IMR-90 (cell line): Measurements from ENCODE around the gene DNM3. TPM values are rescaled to one million over a fixed set of nuclear protein-coding genes. Genes with fewer than 3 reads are reported as not detected.

Experiments
- ATAC-seq: fragments of 200-7000 bp; cut with Tn5 transposase; 2 replicates; pipeline ENCODE4 v1.9.1; 2020; ENCODE audit warnings: low read depth, mild to moderate bottlenecking, moderate library complexity
- BruUV-seq: library from RNA; stranded (reverse); fragments of 400-500 nt; replicated peaks from 2 replicates; lab custom pipeline; 2021; lab: Mats Ljungman, UMichigan
- CTCF ChIA-PET: fragments of 300-600 bp; formaldehyde crosslinking; extraction: SDS; loops from one replicate; lab custom pipeline; 2021; ENCODE audit warnings: antibody characterized with exemption; lab: Yijun Ruan, JAX
- POLR2A ChIA-PET: fragments of 300-600 bp; sonication (Branson Sonifier 250); formaldehyde crosslinking; loops from one replicate; lab custom pipeline; 2022; ENCODE audit warnings: antibody characterized with exemption; ENCODE audit not compliant: unreplicated experiment; lab: Charles Lee
- DNase-seq: peaks from one replicate; pipeline ENCODE4 v3.0.0; 2013
- H2AFZ ChIP-seq: replicated peaks from 2 replicates; pipeline ENCODE3; 2013; ENCODE audit warnings: low read length, mild to moderate bottlenecking; ENCODE audit not compliant: poor library complexity
- H2AK5ac ChIP-seq: 2 replicates; pipeline ENCODE4 v1.6.1; 2013; ENCODE audit warnings: low read depth, low read length, inconsistent platforms
- H2AK9ac ChIP-seq: replicated peaks from 2 replicates; pipeline ENCODE3; 2013; ENCODE audit warnings: mild to moderate bottlenecking, low read depth, low read length, moderate library complexity; ENCODE audit not compliant: poor library complexity
- H2BK120ac ChIP-seq: 2 replicates; pipeline ENCODE4 v1.6.1; 2013; ENCODE audit warnings: low read depth, low read length, inconsistent platforms
- H2BK15ac ChIP-seq: 3 replicates; pipeline ENCODE4 v1.6.1; 2013; ENCODE audit warnings: low read depth, low read length, inconsistent platforms
- H2BK20ac ChIP-seq: 2 replicates; pipeline ENCODE4 v1.6.1; 2013; ENCODE audit warnings: low read depth, mild to moderate bottlenecking, inconsistent platforms, low read length, moderate library complexity
- H2BK5ac ChIP-seq: 2 replicates; pipeline ENCODE4 v1.6.1; 2013; ENCODE audit warnings: mild to moderate bottlenecking, low read depth, low read length, inconsistent platforms; ENCODE audit not compliant: poor library complexity, severe bottlenecking
- H3K14ac ChIP-seq: replicated peaks from 2 replicates; pipeline ENCODE4 v1.6.1; 2013; ENCODE audit warnings: low read depth, low read length, inconsistent platforms
- H3K18ac ChIP-seq: 2 replicates; pipeline ENCODE4 v1.6.1; 2013; ENCODE audit warnings: low read depth, low read length, control low read depth
- H3K23ac ChIP-seq: 2 replicates; pipeline ENCODE4 v1.6.1; 2013; ENCODE audit warnings: low read depth, low read length, inconsistent platforms
- H3K27ac ChIP-seq: 2 replicates; pipeline ENCODE4 v1.5.1; 2013; ENCODE audit warnings: mild to moderate bottlenecking, control low read depth, low read length; ENCODE audit not compliant: insufficient read depth
- H3K27me3 ChIP-seq: 2 replicates; pipeline ENCODE4 v1.6.1; 2013; ENCODE audit warnings: low read length; ENCODE audit not compliant: control insufficient read depth, insufficient read depth
- H3K36me3 ChIP-seq: 2 replicates; pipeline ENCODE4 v1.6.1; 2013; ENCODE audit warnings: low read length, mixed read lengths; ENCODE audit not compliant: control insufficient read depth, insufficient read depth
- H3K4ac ChIP-seq: 2 replicates; pipeline ENCODE4 v1.6.1; 2013; ENCODE audit warnings: low read depth, low read length, inconsistent platforms
- H3K4me1 ChIP-seq: 2 replicates; pipeline ENCODE4 v1.6.1; 2013; ENCODE audit warnings: low read length, mixed read lengths; ENCODE audit not compliant: control insufficient read depth, insufficient read depth
- H3K4me2 ChIP-seq: 2 replicates; pipeline ENCODE4 v1.6.1; 2013; ENCODE audit warnings: low read depth, mild to moderate bottlenecking, control low read depth, low read length, moderate library complexity
- H3K4me3 ChIP-seq: 2 replicates; pipeline ENCODE4 v1.5.1; 2013; ENCODE audit warnings: low read depth, mild to moderate bottlenecking, control low read depth, low read length, moderate library complexity; ENCODE audit not compliant: insufficient read depth
- H3K56ac ChIP-seq: 2 replicates; pipeline ENCODE4 v1.6.1; 2013; ENCODE audit warnings: low read length, inconsistent platforms; ENCODE audit not compliant: insufficient read depth; ENCODE audit errors: extremely low read depth
- H3K79me1 ChIP-seq, 2 experiments: 2 replicates each; pipeline ENCODE4 v1.6.1; 2013; ENCODE audit warnings: low read length in 2 of 2, inconsistent platforms in 1 of 2, low read depth in 1 of 2
- H3K9ac ChIP-seq: 2 replicates; pipeline ENCODE4 v1.6.1; 2013; ENCODE audit warnings: low read depth, low read length, control low read depth
- H3K9me1 ChIP-seq: 2 replicates; pipeline ENCODE4 v1.6.1; 2013; ENCODE audit warnings: low read length, inconsistent platforms; ENCODE audit not compliant: insufficient read depth
- H3K9me3 ChIP-seq: 2 replicates; pipeline ENCODE4 v1.6.1; 2013; ENCODE audit warnings: low read length; ENCODE audit not compliant: control insufficient read depth, insufficient read depth
- H4K20me1 ChIP-seq: 2 replicates; pipeline ENCODE4 v1.6.1; 2013; ENCODE audit warnings: low read length, inconsistent platforms; ENCODE audit not compliant: insufficient read depth
- H4K5ac ChIP-seq: 2 replicates; pipeline ENCODE4 v1.6.1; 2013; ENCODE audit warnings: mild to moderate bottlenecking, low read depth, low read length, control low read depth
- H4K8ac ChIP-seq, 2 experiments: 2 replicates each; pipeline ENCODE4 v1.6.1; 2013; ENCODE audit warnings: low read depth in 2 of 2, low read length in 2 of 2, control low read depth in 1 of 2, inconsistent platforms in 1 of 2
- H4K91ac ChIP-seq: 2 replicates; pipeline ENCODE4 v1.6.1; 2013; ENCODE audit warnings: low read depth, low read length, inconsistent platforms; ENCODE audit not compliant: insufficient read depth
- BHLHE40 ChIP-seq: fragments of 150-350 bp; IDR thresholded peaks from 2 replicates; pipeline ENCODE4 v1.6.1; 2016; ENCODE audit warnings: mild to moderate bottlenecking, low read depth, low read length
- CHD1 ChIP-seq: IDR thresholded peaks from 2 replicates; pipeline ENCODE4 v1.6.1; 2012; ENCODE audit warnings: low read depth, low read length, improper control_type of control experiment
- FOS ChIP-seq: fragments of 150-350 bp; IDR thresholded peaks from 2 replicates; pipeline ENCODE4 v1.6.1; 2016; ENCODE audit warnings: low read depth, low read length
- MAZ ChIP-seq: IDR thresholded peaks from 2 replicates; pipeline ENCODE4 v1.6.1; 2012; ENCODE audit warnings: low read depth, mild to moderate bottlenecking, low read length, improper control_type of control experiment, moderate library complexity, borderline replicate concordance
- MXI1 ChIP-seq: IDR thresholded peaks from 2 replicates; pipeline ENCODE4 v1.6.1; 2012; ENCODE audit warnings: low read depth, mild to moderate bottlenecking, low read length, moderate library complexity, borderline replicate concordance
- POLR2A ChIP-seq: IDR thresholded peaks from 2 replicates; pipeline ENCODE4 v1.6.1; 2012; ENCODE audit warnings: mild to moderate bottlenecking, low read depth, low read length
- RFX5 ChIP-seq: IDR thresholded peaks from 2 replicates; pipeline ENCODE4 v1.8.0; 2012; ENCODE audit warnings: low read depth, mild to moderate bottlenecking, low read length, moderate library complexity
- SMC3 ChIP-seq: fragments of 150-350 bp; IDR thresholded peaks from 2 replicates; pipeline ENCODE4 v1.6.1; 2016; ENCODE audit warnings: low read depth, mild to moderate bottlenecking, antibody characterized with exemption, low read length, moderate library complexity
- WGBS, 2 experiments: methylation state at CpG; one replicate each; pipeline versions ENCODE4 v1.1.5 to v1.1.7; 2013; ENCODE audit warnings: missing lambda C conversion rate in 2 of 2; ENCODE audit not compliant: insufficient read length in 1 of 2; ENCODE audit errors: extremely low coverage in 2 of 2; 5-methylcytosine and 5-hydroxymethylcytosine counted together
- dilution Hi-C: fragments of 300-500 bp; cut with HindIII; formaldehyde crosslinking; loops from one replicate; pipeline ENCODE4 v1.14.3; 2018; ENCODE audit warnings: low sequenced_read_pairs; ENCODE audit not compliant: unreplicated experiment
- in situ Hi-C: fragments of 300-500 bp; cut with MboI; formaldehyde crosslinking; loops from 3 replicates; pipeline ENCODE4 v1.14.3; 2019; ENCODE audit warnings: low sequenced_read_pairs, inconsistent platforms, mixed read lengths
- intact Hi-C: fragments of 100-400 bp; cut with micrococcal nuclease; formaldehyde crosslinking; loops from 2 replicates; pipeline ENCODE4 v1.10.0; 2022
- polyA plus RNA-seq, 3 experiments: library from polyadenylated mRNA; depleted of rRNA; stranded (reverse); fragments of >200 nt; gene quantifications; 2 replicates each; pipeline ENCODE4 v1.2.3, GENCODE V29; 2012; ENCODE audit warnings: low replicate concordance in 1 of 3
- total RNA-seq: library from RNA; depleted of rRNA; stranded (reverse); fragments of >200 nt; gene quantifications from 2 replicates; pipeline ENCODE4 v1.2.3, GENCODE V29; 2012

Gene DNM3
- total and polyA plus RNA-seq, 2 of the 4 experiments (the other 2 are of a cell fraction): 0.36 TPM

DNA sequence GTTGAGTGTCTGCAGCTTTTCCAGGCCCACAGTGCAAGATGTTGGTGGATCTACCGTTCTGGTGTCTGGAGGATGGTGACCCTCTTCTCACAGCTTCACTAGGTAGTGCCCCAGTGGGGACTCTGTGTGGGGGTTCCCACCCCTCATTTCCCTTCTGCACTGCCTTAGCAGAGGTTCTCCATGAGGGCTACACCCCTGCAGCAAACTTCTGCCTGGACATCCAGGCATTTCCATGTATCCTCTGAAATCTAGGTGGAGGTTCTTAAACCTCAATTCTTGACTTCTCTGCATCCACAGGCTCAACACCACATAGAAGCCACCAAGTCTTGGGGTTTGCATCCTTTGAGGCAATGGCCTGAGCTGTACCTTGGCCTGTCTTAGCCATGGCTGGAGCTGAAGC lies 14.3 kb upstream of the DNM3 start (continued):
- TF ChIP-seq MXI1 (no peak), FOS (no peak), BHLHE40 (no peak), POLR2A (no peak), MAZ (no peak)

DNA sequence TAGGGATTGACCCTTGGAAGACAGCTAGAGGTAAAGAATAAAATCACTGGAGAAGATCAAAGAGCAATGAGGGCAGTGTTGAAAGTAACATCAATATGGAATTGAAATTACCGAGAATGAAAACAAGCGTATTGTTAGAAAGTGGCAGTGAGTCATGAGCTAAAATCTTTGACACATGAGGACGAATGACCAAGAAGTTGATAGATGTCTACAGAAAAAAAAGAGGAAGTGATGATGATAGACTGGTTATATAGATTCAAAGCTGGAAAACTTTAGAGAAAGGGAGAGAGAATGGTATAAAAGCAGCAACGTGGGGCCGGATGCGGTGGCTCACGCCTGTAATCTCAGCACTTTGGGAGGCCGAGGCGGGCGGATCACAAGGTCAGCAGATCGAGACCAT lies 12.5 kb upstream of the DNM3 start:
- POLR2A ChIA-PET: no interaction called here
- H3K27ac ChIP-seq: no peak overlapping the region
- no peak for ATAC-seq

More for the DNA sequence above, 12.5 kb upstream of the DNM3 start:
- DNase-seq: no peak
- Histone ChIP-seq H4K8ac (no peak overlapping the region), H4K20me1 (no peaks in the 10 kb centered on the region), H3K27me3 (peaks cover 4% of the 10 kb centered on the region; the same call in 1 of the 2 replicates), H3K56ac (no peak overlapping the region), H3K4ac (no peak overlapping the region), H3K14ac (no peak overlapping the region), H2BK15ac (no peak overlapping the region), H3K9ac (no peak overlapping the region), H2BK5ac (no peak overlapping the region), H2AK9ac (no peak overlapping the region), H4K91ac (no peak overlapping the region), H3K4me1 (no peaks in the 10 kb centered on the region), H3K9me3 (no peaks in the 10 kb centered on the region; the same call in 1 of the 2 replicates), H3K4me2 (no peak overlapping the region), H3K9me1 (no peaks in the 10 kb centered on the region), H3K4me3 (no peak overlapping the region), H3K36me3 (no peaks in the 10 kb centered on the region), H2BK20ac (no peak overlapping the region), H3K18ac (no peak overlapping the region), H2AK5ac (no peak overlapping the region), H2AFZ (no peak overlapping the region), H3K23ac (no peak overlapping the region), H3K79me1 (no peaks in the 10 kb centered on the region), H2BK120ac (no peak overlapping the region), H4K5ac (no peak overlapping the region)
- intact Hi-C loops: no loop called here
- dilution Hi-C loops: no loop called here
- TF ChIP-seq MAZ (no peak), CHD1 (no peak), POLR2A (no peak), FOS (no peak), RFX5 (no peak), SMC3 (no peak)
- WGBS, 2 experiments: 74% methylated on average over 3 of the region's 11 CpGs; no CpG with 5 or more reads in 1 of the 2 experiments
- CTCF ChIA-PET: no interaction called here
- in situ Hi-C loops: no loop called here
- no TSS peak for BruUV-seq
